Measurements from ENCODE around the gene PIGH. TPM values are rescaled to one million over a fixed set of nuclear protein-coding genes. Genes with fewer than 3 reads are reported as not detected.
A peak's percentile ranks its signal among the peaks of the same experiment; 100 is the strongest.

Gene PIGH
- total and polyA plus RNA-seq, 8 donors: 11.5 to 27.4 (median 14.2) TPM

DNA sequence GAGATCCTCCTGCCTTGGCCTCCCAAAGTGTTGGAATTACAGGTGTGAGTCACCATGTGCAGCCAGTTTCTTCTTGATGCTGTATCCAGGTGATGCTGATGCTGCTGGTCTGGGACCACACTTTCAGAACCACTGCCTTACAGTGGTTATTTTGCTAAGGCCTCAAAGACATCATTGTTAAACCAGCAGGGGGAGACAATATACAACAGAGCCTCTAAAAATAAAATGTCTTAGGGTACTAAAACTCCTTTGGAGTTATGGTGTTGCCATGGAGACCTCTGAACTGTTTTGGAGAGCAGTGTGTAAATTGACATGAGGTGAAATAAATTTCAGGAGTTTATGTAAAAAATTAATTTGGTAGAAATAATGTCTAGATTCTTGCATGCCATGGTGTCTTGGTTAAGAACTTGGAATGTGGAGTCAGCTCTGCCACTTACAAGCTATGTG lies 18.6 kb upstream of the PIGH start:
- FAIRE-seq: peak; percentile 51
- H3K27ac ChIP-seq: peak overlapping the region; percentile 53 to 81 (median 76)
- intact Hi-C loops (cut with DNase I): no loop called here

DNA sequence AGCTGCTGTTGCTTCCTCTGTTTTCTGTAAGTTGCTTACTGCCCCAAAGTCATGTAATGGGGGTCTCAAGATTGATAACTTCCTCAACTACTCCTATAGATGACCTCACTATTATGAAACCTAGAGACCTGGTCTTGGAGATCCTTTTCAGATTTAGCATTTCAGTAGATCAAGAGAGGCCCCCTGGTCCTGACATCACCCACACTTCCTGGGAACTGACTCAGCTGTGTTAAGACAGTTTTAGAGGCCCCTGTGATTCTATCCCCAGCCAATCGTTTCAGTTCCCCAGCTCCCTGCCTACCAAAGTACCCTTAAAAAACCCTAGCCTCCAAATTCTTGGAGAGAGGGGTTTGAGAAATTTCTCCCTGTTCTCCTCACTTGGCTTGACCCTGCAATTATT lies 10.4 kb upstream of the PIGH start:
- Histone ChIP-seq H3K9me3 (no peaks in the 10 kb centered on the region), H3K36me3 (no peaks in the 10 kb centered on the region), H3K27ac (no peak overlapping the region), H3K27me3 (no peaks in the 10 kb centered on the region), H3K4me3 (no peak overlapping the region), H3K4me1 (no peaks in the 10 kb centered on the region)
- whole genome bisulfite sequencing, 2 donors: 47 to 53% methylated on average over 1 of the region's 1 CpG
- DNase-seq: no peak
- ATAC-seq: no peak
- intact Hi-C loops (cut with DNase I): no loop called here
- TF ChIP-seq, protein P1, sequence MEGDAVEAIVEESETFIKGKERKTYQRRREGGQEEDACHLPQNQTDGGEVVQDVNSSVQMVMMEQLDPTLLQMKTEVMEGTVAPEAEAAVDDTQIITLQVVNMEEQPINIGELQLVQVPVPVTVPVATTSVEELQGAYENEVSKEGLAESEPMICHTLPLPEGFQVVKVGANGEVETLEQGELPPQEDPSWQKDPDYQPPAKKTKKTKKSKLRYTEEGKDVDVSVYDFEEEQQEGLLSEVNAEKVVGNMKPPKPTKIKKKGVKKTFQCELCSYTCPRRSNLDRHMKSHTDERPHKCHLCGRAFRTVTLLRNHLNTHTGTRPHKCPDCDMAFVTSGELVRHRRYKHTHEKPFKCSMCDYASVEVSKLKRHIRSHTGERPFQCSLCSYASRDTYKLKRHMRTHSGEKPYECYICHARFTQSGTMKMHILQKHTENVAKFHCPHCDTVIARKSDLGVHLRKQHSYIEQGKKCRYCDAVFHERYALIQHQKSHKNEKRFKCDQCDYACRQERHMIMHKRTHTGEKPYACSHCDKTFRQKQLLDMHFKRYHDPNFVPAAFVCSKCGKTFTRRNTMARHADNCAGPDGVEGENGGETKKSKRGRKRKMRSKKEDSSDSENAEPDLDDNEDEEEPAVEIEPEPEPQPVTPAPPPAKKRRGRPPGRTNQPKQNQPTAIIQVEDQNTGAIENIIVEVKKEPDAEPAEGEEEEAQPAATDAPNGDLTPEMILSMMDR (IDR thresholded peaks at IDR 0.05): no peak
- FAIRE-seq: no peak

More for the DNA sequence above, 18.6 kb upstream of the PIGH start:
- DNase-seq (peak in 1 of 6 donors; percentile 26), ATAC-seq (peak; percentile 49 to 74 (median 57))
- no peaks in the 10 kb centered on the region for H3K36me3 ChIP-seq
- no peaks in the 10 kb centered on the region for H3K27me3 ChIP-seq
- TF ChIP-seq, protein P1 (IDR thresholded peaks at IDR 0.05): peak; percentile 12 to 52 (median 37)
- no peak overlapping the region for H3K4me3 ChIP-seq
- no peaks in the 10 kb centered on the region for H3K9me3 ChIP-seq
- H3K4me1 ChIP-seq: peaks cover 5 to 8% (median 7%) of the 10 kb centered on the region in 3 donors

DNA sequence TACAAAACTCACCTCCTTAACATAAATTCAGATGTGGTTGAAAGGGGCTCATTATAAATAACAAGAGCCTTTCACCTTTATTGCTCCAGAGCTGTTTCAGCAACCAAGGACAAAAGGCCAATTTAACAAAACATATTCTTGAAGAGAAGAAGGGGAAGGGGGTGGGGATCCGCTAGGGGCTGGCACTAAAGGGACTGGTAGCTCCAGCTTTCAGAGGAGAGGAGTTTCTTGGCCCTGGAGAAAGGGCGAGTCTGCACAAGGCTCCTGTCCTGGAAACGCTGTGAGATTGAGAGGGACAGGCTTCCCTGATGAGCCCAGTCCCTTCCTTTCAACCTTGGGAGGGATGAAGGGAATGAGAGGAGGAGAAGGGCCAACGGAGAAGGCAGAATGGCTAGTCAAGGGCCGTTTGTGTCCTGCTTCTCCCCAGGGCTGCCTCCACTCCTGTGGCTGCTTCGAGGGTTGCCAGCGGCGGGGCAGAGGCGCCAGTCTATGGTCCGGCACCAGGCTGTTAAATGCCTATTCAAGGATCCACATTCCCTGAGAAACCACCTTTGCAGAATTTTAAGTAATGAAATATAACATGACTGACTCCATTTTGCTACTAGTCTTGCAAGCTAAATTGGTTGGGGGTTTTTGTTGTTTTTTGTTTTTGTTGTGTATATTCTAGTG lies 9.7 kb upstream of the PIGH start:
- DNase-seq (no peak), FAIRE-seq (no peak), ATAC-seq (no peak)
- TF ChIP-seq, protein P1 (IDR thresholded peaks at IDR 0.05): no peak
- H3K27ac ChIP-seq: no peak overlapping the region
- H3K4me1 ChIP-seq: no peaks in the 10 kb centered on the region
- intact Hi-C loops (cut with DNase I): no loop called here
- no peaks in the 10 kb centered on the region for H3K27me3 ChIP-seq
- no peaks in the 10 kb centered on the region for H3K9me3 ChIP-seq
- H3K4me3 ChIP-seq: no peak overlapping the region
- H3K36me3 ChIP-seq: no peaks in the 10 kb centered on the region
- 65 to 76% methylated on average over 10 of the region's 10 CpGs for WGBS, 2 donors

DNA sequence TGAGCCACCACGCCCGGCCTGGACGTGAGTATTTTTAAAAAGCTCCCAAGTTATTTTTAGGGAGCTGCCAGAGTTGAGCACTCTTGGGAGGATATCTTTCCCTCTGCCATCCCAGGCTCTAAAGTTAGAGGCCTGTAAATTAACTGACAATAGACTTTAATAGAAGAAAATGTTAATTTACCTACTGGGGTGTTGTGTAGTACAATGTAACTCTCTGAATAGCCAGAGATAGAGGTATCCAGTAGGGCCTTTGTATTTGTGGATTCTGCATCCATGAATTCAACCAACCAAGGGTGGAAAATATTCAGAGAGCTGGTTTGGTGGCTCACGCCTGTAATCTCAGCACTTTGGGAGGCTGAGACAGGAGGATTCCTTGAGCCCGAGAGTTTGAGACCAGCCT lies 7.6 kb upstream of the PIGH start:
- no peaks in the 10 kb centered on the region for H3K27me3 ChIP-seq
- intact Hi-C loops (cut with DNase I): no loop called here
- no peaks in the 10 kb centered on the region for H3K9me3 ChIP-seq
- WGBS, 2 donors: 89 to 90% methylated on average over 5 of the region's 5 CpGs
- H3K4me1 ChIP-seq: no peaks in the 10 kb centered on the region
- FAIRE-seq (no peak), ATAC-seq (no peak), DNase-seq (no peak)
- H3K36me3 ChIP-seq: no peaks in the 10 kb centered on the region
- H3K27ac ChIP-seq: no peak overlapping the region
- TF ChIP-seq, protein P1 (IDR thresholded peaks at IDR 0.05): no peak
- H3K4me3 ChIP-seq: no peak overlapping the region

DNA sequence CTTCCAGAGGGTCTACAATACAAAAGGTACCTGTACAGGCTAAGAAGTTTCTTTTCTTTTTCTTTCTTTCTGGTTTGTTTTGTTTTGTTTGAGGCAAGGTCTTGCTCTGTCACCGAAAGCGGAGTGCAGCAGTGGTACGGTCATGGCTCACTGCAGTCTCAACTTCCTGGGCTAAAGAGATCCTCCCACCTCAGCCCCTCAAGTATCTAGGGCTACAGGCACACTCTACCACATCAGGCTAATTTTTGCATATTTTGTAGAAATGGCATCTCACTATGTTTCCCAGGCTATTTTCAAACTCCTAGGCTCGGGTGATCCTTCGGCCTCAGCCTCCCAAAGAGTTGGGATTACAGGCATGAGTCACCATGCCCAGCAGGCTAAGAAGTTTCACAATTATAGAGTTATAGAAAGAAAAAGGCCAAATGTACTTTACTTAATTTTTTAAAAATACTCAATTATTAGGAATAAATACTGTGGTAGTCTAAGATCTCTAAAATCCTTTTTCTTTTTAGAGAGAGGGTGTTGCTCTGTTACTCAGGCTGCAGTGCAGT lies 3.0 kb upstream of the PIGH start:
- Histone ChIP-seq H3K9me3 (no peaks in the 10 kb centered on the region), H3K4me1 (peaks cover 0 to 4% (median 0%) of the 10 kb centered on the region in 3 donors), H3K27me3 (no peaks in the 10 kb centered on the region), H3K36me3 (no peaks in the 10 kb centered on the region), H3K27ac (no peak overlapping the region), H3K4me3 (no peak overlapping the region)
- 69 to 73% methylated on average over 5 of the region's 5 CpGs for WGBS, 2 donors
- intact Hi-C loops (cut with DNase I): no loop called here
- no peak for FAIRE-seq
- no peak for DNase-seq
- no peak for ATAC-seq
- TF ChIP-seq, protein P1 (IDR thresholded peaks at IDR 0.05): no peak
